Measurements from ENCODE around the gene FBXO27.

- TF ChIP-seq, protein P1, sequence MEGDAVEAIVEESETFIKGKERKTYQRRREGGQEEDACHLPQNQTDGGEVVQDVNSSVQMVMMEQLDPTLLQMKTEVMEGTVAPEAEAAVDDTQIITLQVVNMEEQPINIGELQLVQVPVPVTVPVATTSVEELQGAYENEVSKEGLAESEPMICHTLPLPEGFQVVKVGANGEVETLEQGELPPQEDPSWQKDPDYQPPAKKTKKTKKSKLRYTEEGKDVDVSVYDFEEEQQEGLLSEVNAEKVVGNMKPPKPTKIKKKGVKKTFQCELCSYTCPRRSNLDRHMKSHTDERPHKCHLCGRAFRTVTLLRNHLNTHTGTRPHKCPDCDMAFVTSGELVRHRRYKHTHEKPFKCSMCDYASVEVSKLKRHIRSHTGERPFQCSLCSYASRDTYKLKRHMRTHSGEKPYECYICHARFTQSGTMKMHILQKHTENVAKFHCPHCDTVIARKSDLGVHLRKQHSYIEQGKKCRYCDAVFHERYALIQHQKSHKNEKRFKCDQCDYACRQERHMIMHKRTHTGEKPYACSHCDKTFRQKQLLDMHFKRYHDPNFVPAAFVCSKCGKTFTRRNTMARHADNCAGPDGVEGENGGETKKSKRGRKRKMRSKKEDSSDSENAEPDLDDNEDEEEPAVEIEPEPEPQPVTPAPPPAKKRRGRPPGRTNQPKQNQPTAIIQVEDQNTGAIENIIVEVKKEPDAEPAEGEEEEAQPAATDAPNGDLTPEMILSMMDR (IDR thresholded peaks at IDR 0.05), result no peak
- TF ChIP-seq POLR2A (IDR thresholded peaks at IDR 0.05) (no peak), POLR2AphosphoS5 (IDR thresholded peaks at IDR 0.05) (no peak)
Observed at GRCh38 chr19:39007096-39007495, 25.3 kb downstream of the FBXO27 start.

Measured in prostate gland (tissue), 2 donors.